A549 treated with ZK216348 at 1 μM for 4 hours (cell line): ENCODE results near the gene ELMOD3. TPM values are rescaled to one million over a fixed set of nuclear protein-coding genes. Genes with fewer than 3 reads are reported as not detected.

Experiments
- total RNA-seq: library from RNA; stranded (reverse); fragments of 200-300 nt; extraction: Qiagen RNA extraction; gene quantifications from 5 replicates; pipeline ENCODE4 v1.2.3, GENCODE V29; 2022; ENCODE audit warnings: low read depth

The ELMOD3 gene
- total RNA-seq, result 10.8 to 15.4 TPM (median 12.5 TPM) in 5 replicates

GRCh38 chr2:85354286-85355072, at the start of gene ELMOD3, which contains the start of gene RETSAT:
Gene ELMOD3 (plus strand): TSS chr2:85354769. CDS start chr2:85357199, 2,430 bp downstream.
Gene RETSAT (minus strand): TSS chr2:85354528. CDS start chr2:85354507, 21 bp downstream.

GRCh38 chr2:85327822-85328617, 26.5 kb upstream of the ELMOD3 start, which contains the start of gene TGOLN2:
Gene TGOLN2 (minus strand): TSS chr2:85327989. CDS start chr2:85327962, 27 bp downstream.

GRCh38 chr2:85409845-85410583, 55.4 kb downstream of the ELMOD3 start, which contains the start of gene CAPG:
Gene CAPG (minus strand): TSS chr2:85410366. CDS start chr2:85402145, 8,221 bp downstream.

GRCh38 chr2:85418132-85419008, 63.8 kb downstream of the ELMOD3 start, which contains the start of gene SH2D6:
Gene SH2D6 (plus strand): TSS chr2:85418714. CDS start chr2:85429466, 10,752 bp downstream.

Other genes with a start within 250 kb of the ELMOD3 start
- 6.4 to 11.3 TPM (median 9.9 TPM) in 5 replicates for gene TCF7L1, start 221.4 kb upstream of the ELMOD3 start, total RNA-seq
- 83.4 to 114 TPM (median 101 TPM) in 5 replicates for gene TGOLN2, start 26.8 kb upstream of the ELMOD3 start, total RNA-seq
- gene RETSAT, start 241 bp upstream of the ELMOD3 start, total RNA-seq, result 49.5 to 56.9 TPM (median 52.4 TPM) in 5 replicates
- 79.5 to 121 TPM (median 96.2 TPM) in 5 replicates for gene CAPG, start 55.6 kb downstream of the ELMOD3 start, total RNA-seq
- gene SH2D6, start 63.9 kb downstream of the ELMOD3 start, total RNA-seq, result 0.91 to 1.7 TPM (median 1.2 TPM) in 4 of 5 replicates, not detected in the other
- 515 to 543 TPM (median 532 TPM) in 5 replicates for gene MAT2A, start 184.4 kb downstream of the ELMOD3 start, total RNA-seq
- 32.9 to 50.9 TPM (median 42.8 TPM) in 5 replicates for gene GGCX, start 206.7 kb downstream of the ELMOD3 start, total RNA-seq
- gene VAMP8, start 222.8 kb downstream of the ELMOD3 start, total RNA-seq, result 14.1 to 23.2 TPM (median 16.8 TPM) in 5 replicates
- 0.31 TPM in 1 of 5 replicates, not detected in the others for gene VAMP5, start 229.7 kb downstream of the ELMOD3 start, total RNA-seq
- gene RNF181, start 241.0 kb downstream of the ELMOD3 start, total RNA-seq, result 173 to 202 TPM (median 185 TPM) in 5 replicates
- gene TMEM150A, start 247.9 kb downstream of the ELMOD3 start, total RNA-seq, result 10.0 to 16.7 TPM (median 15.3 TPM) in 5 replicates